ENCODE results near the gene BRD2. TPM values are rescaled to one million over a fixed set of nuclear protein-coding genes. Genes with fewer than 3 reads are reported as not detected.

BRD2 gene
- total RNA-seq, 1 donor from 2014 or later = 140 TPM

DNA sequence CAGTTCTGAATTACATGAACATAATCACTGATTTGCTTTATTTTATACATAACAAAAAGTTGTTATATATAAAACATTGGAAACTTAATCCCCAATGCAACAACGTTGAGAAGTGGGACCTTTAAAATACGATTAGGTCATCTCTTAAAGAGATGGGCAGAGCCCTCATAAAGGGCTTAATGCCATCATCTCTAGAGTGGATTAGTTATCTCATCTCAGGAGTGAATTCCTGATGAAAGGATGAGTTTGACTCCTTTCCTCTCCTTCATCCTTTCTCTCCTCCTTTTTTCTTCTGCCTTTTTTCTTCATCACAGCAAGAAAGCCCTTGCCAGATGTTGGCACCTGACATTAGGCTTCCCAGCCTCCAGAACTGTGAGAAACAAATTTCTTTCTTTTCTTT lies 27.1 kb downstream of the BRD2 start:
- DNase-seq (ENCODE audit: low read depth) = no peak
- H3K4me3 ChIP-seq (ENCODE audit: low read depth, low read length) = no peak overlapping the region
- TF ChIP-seq CTCF (conservative IDR thresholded peaks at IDR 0.05; ENCODE audit: low read depth, low read length) = no peak

- no peak for DNase-seq (ENCODE audit: low read depth)
- no peak overlapping the region for H3K4me3 ChIP-seq (ENCODE audit: low read depth, low read length)
- peak; percentile 47 for TF ChIP-seq CTCF (conservative IDR thresholded peaks at IDR 0.05; ENCODE audit: low read depth, low read length)
Observed at GRCh38 chr6:33000055-33000454, 31.7 kb downstream of the BRD2 start.

DNA sequence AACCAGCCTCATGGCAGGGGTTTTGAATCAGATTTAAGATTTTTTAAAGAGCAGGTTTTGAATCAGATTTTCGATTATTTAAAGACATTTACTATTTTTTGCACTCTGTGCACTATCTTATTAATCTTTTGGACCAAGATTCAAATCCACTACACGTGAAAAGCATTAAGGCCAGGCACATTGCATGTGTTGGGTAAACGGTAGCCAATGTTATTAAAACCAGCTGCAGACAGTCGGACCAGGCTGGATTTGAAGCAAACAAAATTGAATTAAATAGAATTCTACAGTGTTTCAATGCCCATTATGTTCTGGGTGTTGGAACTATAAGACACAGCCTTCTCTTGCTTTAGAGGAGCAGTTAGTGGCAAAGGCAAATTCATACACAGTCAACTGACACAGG lies 33.3 kb downstream of the BRD2 start:
- DNase-seq (ENCODE audit: low read depth) = no peak
- H3K4me3 ChIP-seq (ENCODE audit: low read depth, low read length) = no peak overlapping the region
- no peak for TF ChIP-seq CTCF (conservative IDR thresholded peaks at IDR 0.05; ENCODE audit: low read depth, low read length)

DNA sequence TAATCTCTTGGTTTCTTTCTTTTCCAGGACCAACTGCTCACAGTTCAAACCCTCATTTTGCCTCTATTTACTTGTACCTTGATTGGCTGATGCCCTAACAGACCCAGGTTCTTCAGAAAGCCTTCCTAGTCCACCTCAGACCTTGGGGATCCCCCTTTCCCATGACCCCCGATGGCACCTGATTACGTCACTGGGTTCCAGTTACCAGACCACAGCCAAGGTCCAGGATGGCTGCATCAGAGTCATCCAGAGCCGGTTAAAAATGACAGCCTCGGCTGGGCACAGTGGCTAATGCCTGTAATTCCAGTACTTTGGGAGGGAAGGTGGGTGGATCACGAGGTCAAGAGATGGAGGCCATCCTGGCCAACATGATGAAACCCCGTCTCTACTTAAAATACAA lies 36.5 kb downstream of the BRD2 start:
- no peak for TF ChIP-seq CTCF (conservative IDR thresholded peaks at IDR 0.05; ENCODE audit: low read depth, low read length)
- DNase-seq (ENCODE audit: low read depth) = no peak
- H3K4me3 ChIP-seq (ENCODE audit: low read depth, low read length) = no peak overlapping the region

GRCh38 chr6:33007831-33008400 lies 39.5 kb downstream of the BRD2 start:
- no peak for TF ChIP-seq CTCF (conservative IDR thresholded peaks at IDR 0.05; ENCODE audit: low read depth, low read length)
- H3K4me3 ChIP-seq (ENCODE audit: low read depth, low read length) = no peak overlapping the region
- no peak for DNase-seq (ENCODE audit: low read depth)

DNA sequence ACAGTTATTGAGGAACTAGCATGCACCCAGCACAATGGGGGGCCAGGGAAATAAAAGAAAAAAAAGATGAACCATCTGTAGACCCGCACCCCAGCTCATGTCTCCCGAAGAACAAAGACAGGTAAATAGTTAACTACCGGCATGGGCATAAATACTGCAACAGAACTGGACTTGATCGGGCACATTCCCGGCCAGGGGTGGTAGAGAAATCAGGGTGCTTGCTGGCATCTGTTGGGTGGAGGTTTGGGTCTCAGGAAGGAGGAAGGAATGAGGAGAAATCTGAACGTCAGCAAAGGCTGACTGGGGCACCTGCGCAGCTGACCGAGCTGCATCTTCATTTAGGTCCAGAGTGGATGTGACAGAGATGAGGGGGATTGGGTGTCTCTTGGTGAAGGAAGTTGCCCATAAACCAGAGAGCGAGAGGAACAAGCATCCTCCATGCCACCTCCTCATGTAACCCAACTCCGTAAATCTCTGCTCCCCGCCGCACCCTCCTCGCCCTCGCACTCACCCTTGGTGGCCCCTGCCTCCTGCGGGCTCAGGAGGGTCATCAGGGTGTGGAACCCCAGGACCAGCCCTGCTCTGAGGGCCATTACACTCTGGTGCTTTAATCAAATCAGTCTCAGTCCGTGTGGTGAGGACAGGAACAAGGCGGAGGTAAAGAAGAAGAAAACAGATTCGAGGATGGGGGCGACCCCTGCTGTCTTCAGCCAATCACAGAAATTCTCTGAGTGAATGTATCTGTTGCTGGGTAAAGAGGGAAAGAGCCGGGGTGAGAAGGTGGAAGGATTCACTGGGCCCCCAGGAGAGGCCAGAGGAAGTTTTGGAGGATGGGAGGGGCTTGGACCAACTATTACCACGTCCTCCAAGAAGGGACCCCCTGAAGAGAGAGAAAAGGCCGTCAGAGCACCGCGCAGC lies 40.8 kb downstream of the BRD2 start, which contains the start of gene HLA-DOA:
HLA-DOA (minus strand) TSS at position 648 of the 918 bp plus-strand sequence.
- no peak for DNase-seq (ENCODE audit: low read depth)
- TF ChIP-seq CTCF (conservative IDR thresholded peaks at IDR 0.05; ENCODE audit: low read depth, low read length) = no peak
- H3K4me3 ChIP-seq (ENCODE audit: low read depth, low read length) = no peak within 1 kb of the TSS
